Colonic mucosa (tissue), 4 donors: ENCODE results near the gene CD81. TPM values are rescaled to one million over a fixed set of nuclear protein-coding genes. Genes with fewer than 3 reads are reported as not detected.

Experiments used
- DNase-seq: peaks from one replicate; pipeline ENCODE4 v3.0.0-alpha.2; 2020
- H3K27ac ChIP-seq: fragments of 200-600 bp; one replicate; pipeline ENCODE4 v1.8.0; 2021
- H3K27me3 ChIP-seq: fragments of 200-600 bp; one replicate; pipeline ENCODE4 v1.8.0; 2021
- H3K36me3 ChIP-seq: fragments of 200-600 bp; one replicate; pipeline ENCODE4 v1.8.0; 2021
- H3K4me1 ChIP-seq: fragments of 200-600 bp; one replicate; pipeline ENCODE4 v1.8.0; 2021; ENCODE audit warnings: mild to moderate bottlenecking
- H3K4me3 ChIP-seq: fragments of 200-600 bp; one replicate; pipeline ENCODE4 v1.8.0; 2021
- H3K9ac ChIP-seq, 2 donors: one replicate each; pipeline ENCODE4 v1.7.0; 2013; ENCODE audit warnings: control low read depth in 2 of 2, low read depth in 2 of 2, low read length in 2 of 2
- H3K9me3 ChIP-seq: fragments of 200-600 bp; one replicate; pipeline ENCODE4 v1.8.0; 2021
- CTCF ChIP-seq: fragments of 200-600 bp; IDR thresholded peaks from one replicate; pipeline ENCODE4 v1.8.0; 2022; ENCODE audit warnings: antibody characterized with exemption, mild to moderate bottlenecking
- intact Hi-C: fragments of 100-400 bp; cut with DNase I; formaldehyde crosslinking; loops from one replicate; pipeline ENCODE4 v1.14.1; 2022
- total RNA-seq, 2 donors: library from RNA; stranded (reverse); fragmentation: NEBNext Ultra II Directional in 1 of 2; extraction: Animal tissue kit (Norgen Biotek cat#: 25700) in 1 of 2; gene quantifications; one replicate each; pipeline ENCODE4 v1.2.1, GENCODE V29; 2021
- donor health status: healthy.
- donor health status: DM: no; HTN: no; CAD: no.
- donor health status: DM: no; HTN: no; CAD: no.

The CD81 gene
- total RNA-seq, 2 donors from 2014 or later, result 185 to 208 TPM

- Histone ChIP-seq H3K4me1 (no peaks in the 10 kb centered on the region), H3K9me3 (no peaks in the 10 kb centered on the region), H3K27ac (no peak overlapping the region), H3K9ac (no peak overlapping the region), H3K27me3 (no peaks in the 10 kb centered on the region), H3K4me3 (no peak overlapping the region), H3K36me3 (no peaks in the 10 kb centered on the region)
- TF ChIP-seq CTCF, result no peak
- intact Hi-C loops, result no loop called here
- DNase-seq, result no peak
Observed at GRCh38 chr11:2367266-2368160, 9.6 kb upstream of the CD81 start.

DNA sequence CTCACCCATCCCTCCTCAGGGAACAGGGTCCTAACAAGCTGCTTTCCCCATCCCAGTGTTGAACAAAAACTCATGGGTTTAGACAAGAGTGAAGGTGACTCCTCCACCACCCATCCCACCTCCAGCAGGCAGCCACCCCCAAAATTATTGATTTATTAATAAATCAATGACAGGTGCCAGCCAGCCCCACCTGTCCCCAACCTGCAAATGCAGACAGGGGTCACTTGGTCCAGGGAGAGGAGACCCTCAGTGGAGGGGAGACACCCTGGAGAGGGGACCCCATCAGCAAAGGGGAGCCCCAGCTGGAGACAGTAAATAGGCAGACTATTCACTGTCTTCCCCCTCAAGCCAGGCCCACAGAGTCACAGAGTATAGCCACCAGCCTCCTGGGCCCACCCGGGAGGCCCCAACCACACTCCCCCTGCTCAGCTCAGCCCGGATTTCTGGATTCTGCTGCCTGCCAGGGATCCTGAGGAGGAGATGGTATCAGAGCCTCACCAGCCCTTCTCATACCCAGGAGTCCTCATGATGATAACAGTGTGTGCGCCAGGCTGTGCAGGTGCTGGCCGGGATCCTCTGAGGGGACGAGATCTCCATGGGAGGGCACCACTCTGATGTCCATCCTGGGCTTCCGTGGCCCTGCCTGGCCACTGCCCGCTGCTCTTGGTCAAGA lies 8.8 kb upstream of the CD81 start:
- intact Hi-C loops, result no loop called here
- Histone ChIP-seq H3K27me3 (no peaks in the 10 kb centered on the region), H3K4me1 (no peaks in the 10 kb centered on the region), H3K4me3 (no peak overlapping the region), H3K27ac (no peak overlapping the region), H3K36me3 (no peaks in the 10 kb centered on the region), H3K9me3 (no peaks in the 10 kb centered on the region), H3K9ac (no peak overlapping the region)
- no peak for DNase-seq
- no peak for TF ChIP-seq CTCF

- no peak overlapping the region for H3K4me3 ChIP-seq
- intact Hi-C loops, result no loop called here
- H3K9me3 ChIP-seq, result no peaks in the 10 kb centered on the region
- no peak for DNase-seq
- no peaks in the 10 kb centered on the region for H3K4me1 ChIP-seq
- H3K9ac ChIP-seq, result no peak overlapping the region
- H3K36me3 ChIP-seq, result no peaks in the 10 kb centered on the region
- no peak for TF ChIP-seq CTCF
- H3K27ac ChIP-seq, result no peak overlapping the region
- H3K27me3 ChIP-seq, result no peaks in the 10 kb centered on the region
Observed at GRCh38 chr11:2368851-2369180, 8.3 kb upstream of the CD81 start.

- Histone ChIP-seq H3K9me3 (no peaks in the 10 kb centered on the region), H3K27ac (no peak overlapping the region), H3K27me3 (no peaks in the 10 kb centered on the region), H3K9ac (no peak overlapping the region), H3K4me3 (no peak overlapping the region), H3K4me1 (no peaks in the 10 kb centered on the region), H3K36me3 (no peaks in the 10 kb centered on the region)
- DNase-seq, result no peak
- intact Hi-C loops, result no loop called here
- TF ChIP-seq CTCF, result no peak
Observed at GRCh38 chr11:2369320-2369719, 7.8 kb upstream of the CD81 start.

DNA sequence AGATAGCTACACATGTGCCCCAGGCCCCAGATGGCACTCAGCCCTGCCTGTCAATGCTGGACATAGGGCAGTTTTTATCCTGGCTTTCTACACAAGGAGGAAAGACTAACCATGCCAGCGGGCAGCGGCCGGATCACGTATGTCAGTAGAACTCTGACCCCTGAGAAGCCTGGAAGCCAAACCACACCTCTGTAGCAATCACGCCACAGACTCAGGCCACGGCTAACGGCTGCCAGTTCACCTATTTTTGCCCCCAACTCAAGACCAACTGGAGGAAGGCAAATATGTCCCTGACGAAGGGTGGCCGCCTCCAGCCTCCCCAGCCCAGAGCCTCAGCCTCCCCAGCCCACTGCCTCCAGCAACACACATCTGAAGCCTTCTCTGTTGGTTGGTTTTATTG lies 7.2 kb upstream of the CD81 start:
- no peaks in the 10 kb centered on the region for H3K4me1 ChIP-seq
- H3K9me3 ChIP-seq, result no peaks in the 10 kb centered on the region
- H3K27me3 ChIP-seq, result no peaks in the 10 kb centered on the region
- DNase-seq, result no peak
- no peak overlapping the region for H3K9ac ChIP-seq
- H3K27ac ChIP-seq, result no peak overlapping the region
- no peak for TF ChIP-seq CTCF
- intact Hi-C loops, result no loop called here
- no peaks in the 10 kb centered on the region for H3K36me3 ChIP-seq
- H3K4me3 ChIP-seq, result no peak overlapping the region
